Measurements from ENCODE around the gene CENPS.
"Not testable (repeated sequence)": the region's sequence is repeated elsewhere in the genome, so short reads cannot be mapped to it uniquely, and the experiment has no call there.

Gene CENPS

GRCh38 chr1:10419351-10419750 is 10.9 kb upstream of the CENPS start:
- DNase-seq (ENCODE audit: low spot score): no peak

GRCh38 chr1:10421637-10422036 is 8.6 kb upstream of the CENPS start:
- no peak for DNase-seq (ENCODE audit: low spot score)

GRCh38 chr1:10424034-10424433 is 6.2 kb upstream of the CENPS start:
- DNase-seq (ENCODE audit: low spot score): no peak

- no peak for DNase-seq (ENCODE audit: low spot score)
Measured at GRCh38 chr1:10424651-10425050, 5.6 kb upstream of the CENPS start.

GRCh38 chr1:10425826-10426534 is 4.3 kb upstream of the CENPS start:
- DNase-seq (ENCODE audit: low spot score): not testable (repeated sequence)

GRCh38 chr1:10426535-10426848 is 3.7 kb upstream of the CENPS start:
- not testable (repeated sequence) for DNase-seq (ENCODE audit: low spot score)

GRCh38 chr1:10428984-10429383 is 1.2 kb upstream of the CENPS start:
- DNase-seq (ENCODE audit: low spot score): no peak

GRCh38 chr1:10429868-10430215 is 391 bp upstream of the CENPS start:
- DNase-seq (ENCODE audit: low spot score): no peak

GRCh38 chr1:10431070-10431730 is 967 bp downstream of the CENPS start:
- no peak for DNase-seq (ENCODE audit: low spot score)

- DNase-seq (ENCODE audit: low spot score): no peak
Measured at GRCh38 chr1:10432910-10433700, 2.9 kb downstream of the CENPS start.

- DNase-seq (ENCODE audit: low spot score): no peak
Measured at GRCh38 chr1:10433790-10434189, 3.6 kb downstream of the CENPS start.

GRCh38 chr1:10434590-10434989 is 4.4 kb downstream of the CENPS start:
- no peak for DNase-seq (ENCODE audit: low spot score)

GRCh38 chr1:10437052-10437451 is 6.8 kb downstream of the CENPS start:
- DNase-seq (ENCODE audit: low spot score): no peak

- no peak for DNase-seq (ENCODE audit: low spot score)
Measured at GRCh38 chr1:10438677-10439163, 8.5 kb downstream of the CENPS start.

GRCh38 chr1:10440305-10440704 is 10.1 kb downstream of the CENPS start:
- no peak for DNase-seq (ENCODE audit: low spot score)

- no peak for DNase-seq (ENCODE audit: low spot score)
Measured at GRCh38 chr1:10440794-10441193, 10.6 kb downstream of the CENPS start.

- no peak for DNase-seq (ENCODE audit: low spot score)
Measured at GRCh38 chr1:10444248-10444647, 14.0 kb downstream of the CENPS start.

- DNase-seq (ENCODE audit: low spot score): no peak
Measured at GRCh38 chr1:10444795-10445397, 14.7 kb downstream of the CENPS start.

- DNase-seq (ENCODE audit: low spot score): no peak
Measured at GRCh38 chr1:10446790-10447422, 16.7 kb downstream of the CENPS start.

- DNase-seq (ENCODE audit: low spot score): no peak
Measured at GRCh38 chr1:10449751-10450150, 19.5 kb downstream of the CENPS start, which contains the start of gene CORT. CORT (plus strand) TSS chr1:10450031; CDS start chr1:10450224, 193 bp downstream.

GRCh38 chr1:10450156-10450814 is 20.1 kb downstream of the CENPS start:
- DNase-seq (ENCODE audit: low spot score): no peak

GRCh38 chr1:10450836-10451235 is 20.6 kb downstream of the CENPS start:
- no peak for DNase-seq (ENCODE audit: low spot score)

All from ecto neural progenitor cell (in vitro differentiated cells).